H1 (cell line): ENCODE measurements around the gene CFAP157. TPM values are rescaled to one million over a fixed set of nuclear protein-coding genes. Genes with fewer than 3 reads are reported as not detected.

Experiments
- TEAD4 ChIP-seq: IDR thresholded peaks from 2 replicates; pipeline ENCODE4 v1.6.1; 2012; ENCODE audit warnings: low read depth, low read length, inconsistent platforms, mixed read lengths
- polyA plus RNA-seq, 7 experiments: library from polyadenylated mRNA; depleted of rRNA in 3 of 7; stranded (reverse) in 5 of 7; unstranded in 2 of 7; fragments of >200 nt in 5 of 7; fragments of 200-250 nt in 2 of 7; gene quantifications; 1 replicate in 5 of 7; 2 replicates in 1 of 7; 4 replicates in 1 of 7; pipeline versions ENCODE4 v1.2.1 to v1.2.3, GENCODE V29; 2011 to 2013; ENCODE audit warnings: missing spikeins in 2 of 7, mixed read lengths in 2 of 7
- total RNA-seq: library from RNA; stranded (reverse); fragmentation: NEBNext Ultra II Directional; extraction: Animal tissue kit (Norgen Biotek cat#: 25700); gene quantifications from 2 replicates; pipeline ENCODE4 v1.2.1, GENCODE V29; 2021
- TF ChIP-seq, protein P1 (sequence below): fragments of 300-600 bp; sonication (generic); IDR thresholded peaks from 2 replicates; pipeline ENCODE4 v1.7.1; 2012; ENCODE audit warnings: low read length, moderate library complexity, mild to moderate bottlenecking, inconsistent platforms; ENCODE audit not compliant: insufficient replicate concordance

The CFAP157 gene
- total and polyA plus RNA-seq, 2 of the 8 experiments (the other 6 are each of a cell fraction or from before 2014, with no cell fraction given): not detected

- TF ChIP-seq, protein P1, sequence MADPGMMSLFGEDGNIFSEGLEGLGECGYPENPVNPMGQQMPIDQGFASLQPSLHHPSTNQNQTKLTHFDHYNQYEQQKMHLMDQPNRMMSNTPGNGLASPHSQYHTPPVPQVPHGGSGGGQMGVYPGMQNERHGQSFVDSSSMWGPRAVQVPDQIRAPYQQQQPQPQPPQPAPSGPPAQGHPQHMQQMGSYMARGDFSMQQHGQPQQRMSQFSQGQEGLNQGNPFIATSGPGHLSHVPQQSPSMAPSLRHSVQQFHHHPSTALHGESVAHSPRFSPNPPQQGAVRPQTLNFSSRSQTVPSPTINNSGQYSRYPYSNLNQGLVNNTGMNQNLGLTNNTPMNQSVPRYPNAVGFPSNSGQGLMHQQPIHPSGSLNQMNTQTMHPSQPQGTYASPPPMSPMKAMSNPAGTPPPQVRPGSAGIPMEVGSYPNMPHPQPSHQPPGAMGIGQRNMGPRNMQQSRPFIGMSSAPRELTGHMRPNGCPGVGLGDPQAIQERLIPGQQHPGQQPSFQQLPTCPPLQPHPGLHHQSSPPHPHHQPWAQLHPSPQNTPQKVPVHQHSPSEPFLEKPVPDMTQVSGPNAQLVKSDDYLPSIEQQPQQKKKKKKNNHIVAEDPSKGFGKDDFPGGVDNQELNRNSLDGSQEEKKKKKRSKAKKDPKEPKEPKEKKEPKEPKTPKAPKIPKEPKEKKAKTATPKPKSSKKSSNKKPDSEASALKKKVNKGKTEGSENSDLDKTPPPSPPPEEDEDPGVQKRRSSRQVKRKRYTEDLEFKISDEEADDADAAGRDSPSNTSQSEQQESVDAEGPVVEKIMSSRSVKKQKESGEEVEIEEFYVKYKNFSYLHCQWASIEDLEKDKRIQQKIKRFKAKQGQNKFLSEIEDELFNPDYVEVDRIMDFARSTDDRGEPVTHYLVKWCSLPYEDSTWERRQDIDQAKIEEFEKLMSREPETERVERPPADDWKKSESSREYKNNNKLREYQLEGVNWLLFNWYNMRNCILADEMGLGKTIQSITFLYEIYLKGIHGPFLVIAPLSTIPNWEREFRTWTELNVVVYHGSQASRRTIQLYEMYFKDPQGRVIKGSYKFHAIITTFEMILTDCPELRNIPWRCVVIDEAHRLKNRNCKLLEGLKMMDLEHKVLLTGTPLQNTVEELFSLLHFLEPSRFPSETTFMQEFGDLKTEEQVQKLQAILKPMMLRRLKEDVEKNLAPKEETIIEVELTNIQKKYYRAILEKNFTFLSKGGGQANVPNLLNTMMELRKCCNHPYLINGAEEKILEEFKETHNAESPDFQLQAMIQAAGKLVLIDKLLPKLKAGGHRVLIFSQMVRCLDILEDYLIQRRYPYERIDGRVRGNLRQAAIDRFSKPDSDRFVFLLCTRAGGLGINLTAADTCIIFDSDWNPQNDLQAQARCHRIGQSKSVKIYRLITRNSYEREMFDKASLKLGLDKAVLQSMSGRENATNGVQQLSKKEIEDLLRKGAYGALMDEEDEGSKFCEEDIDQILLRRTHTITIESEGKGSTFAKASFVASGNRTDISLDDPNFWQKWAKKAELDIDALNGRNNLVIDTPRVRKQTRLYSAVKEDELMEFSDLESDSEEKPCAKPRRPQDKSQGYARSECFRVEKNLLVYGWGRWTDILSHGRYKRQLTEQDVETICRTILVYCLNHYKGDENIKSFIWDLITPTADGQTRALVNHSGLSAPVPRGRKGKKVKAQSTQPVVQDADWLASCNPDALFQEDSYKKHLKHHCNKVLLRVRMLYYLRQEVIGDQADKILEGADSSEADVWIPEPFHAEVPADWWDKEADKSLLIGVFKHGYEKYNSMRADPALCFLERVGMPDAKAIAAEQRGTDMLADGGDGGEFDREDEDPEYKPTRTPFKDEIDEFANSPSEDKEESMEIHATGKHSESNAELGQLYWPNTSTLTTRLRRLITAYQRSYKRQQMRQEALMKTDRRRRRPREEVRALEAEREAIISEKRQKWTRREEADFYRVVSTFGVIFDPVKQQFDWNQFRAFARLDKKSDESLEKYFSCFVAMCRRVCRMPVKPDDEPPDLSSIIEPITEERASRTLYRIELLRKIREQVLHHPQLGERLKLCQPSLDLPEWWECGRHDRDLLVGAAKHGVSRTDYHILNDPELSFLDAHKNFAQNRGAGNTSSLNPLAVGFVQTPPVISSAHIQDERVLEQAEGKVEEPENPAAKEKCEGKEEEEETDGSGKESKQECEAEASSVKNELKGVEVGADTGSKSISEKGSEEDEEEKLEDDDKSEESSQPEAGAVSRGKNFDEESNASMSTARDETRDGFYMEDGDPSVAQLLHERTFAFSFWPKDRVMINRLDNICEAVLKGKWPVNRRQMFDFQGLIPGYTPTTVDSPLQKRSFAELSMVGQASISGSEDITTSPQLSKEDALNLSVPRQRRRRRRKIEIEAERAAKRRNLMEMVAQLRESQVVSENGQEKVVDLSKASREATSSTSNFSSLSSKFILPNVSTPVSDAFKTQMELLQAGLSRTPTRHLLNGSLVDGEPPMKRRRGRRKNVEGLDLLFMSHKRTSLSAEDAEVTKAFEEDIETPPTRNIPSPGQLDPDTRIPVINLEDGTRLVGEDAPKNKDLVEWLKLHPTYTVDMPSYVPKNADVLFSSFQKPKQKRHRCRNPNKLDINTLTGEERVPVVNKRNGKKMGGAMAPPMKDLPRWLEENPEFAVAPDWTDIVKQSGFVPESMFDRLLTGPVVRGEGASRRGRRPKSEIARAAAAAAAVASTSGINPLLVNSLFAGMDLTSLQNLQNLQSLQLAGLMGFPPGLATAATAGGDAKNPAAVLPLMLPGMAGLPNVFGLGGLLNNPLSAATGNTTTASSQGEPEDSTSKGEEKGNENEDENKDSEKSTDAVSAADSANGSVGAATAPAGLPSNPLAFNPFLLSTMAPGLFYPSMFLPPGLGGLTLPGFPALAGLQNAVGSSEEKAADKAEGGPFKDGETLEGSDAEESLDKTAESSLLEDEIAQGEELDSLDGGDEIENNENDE: no peak
- no peak for TF ChIP-seq TEAD4
Observed at GRCh38 chr9:127692071-127692470, 14.7 kb upstream of the CFAP157 start (continued).
